Measurements from ENCODE around the gene NGF.

GRCh38 chr1:115283681-115284146 lies 54.3 kb downstream of the NGF start:
- TF ChIP-seq, protein P1, sequence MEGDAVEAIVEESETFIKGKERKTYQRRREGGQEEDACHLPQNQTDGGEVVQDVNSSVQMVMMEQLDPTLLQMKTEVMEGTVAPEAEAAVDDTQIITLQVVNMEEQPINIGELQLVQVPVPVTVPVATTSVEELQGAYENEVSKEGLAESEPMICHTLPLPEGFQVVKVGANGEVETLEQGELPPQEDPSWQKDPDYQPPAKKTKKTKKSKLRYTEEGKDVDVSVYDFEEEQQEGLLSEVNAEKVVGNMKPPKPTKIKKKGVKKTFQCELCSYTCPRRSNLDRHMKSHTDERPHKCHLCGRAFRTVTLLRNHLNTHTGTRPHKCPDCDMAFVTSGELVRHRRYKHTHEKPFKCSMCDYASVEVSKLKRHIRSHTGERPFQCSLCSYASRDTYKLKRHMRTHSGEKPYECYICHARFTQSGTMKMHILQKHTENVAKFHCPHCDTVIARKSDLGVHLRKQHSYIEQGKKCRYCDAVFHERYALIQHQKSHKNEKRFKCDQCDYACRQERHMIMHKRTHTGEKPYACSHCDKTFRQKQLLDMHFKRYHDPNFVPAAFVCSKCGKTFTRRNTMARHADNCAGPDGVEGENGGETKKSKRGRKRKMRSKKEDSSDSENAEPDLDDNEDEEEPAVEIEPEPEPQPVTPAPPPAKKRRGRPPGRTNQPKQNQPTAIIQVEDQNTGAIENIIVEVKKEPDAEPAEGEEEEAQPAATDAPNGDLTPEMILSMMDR (IDR thresholded peaks at IDR 0.05), result no peak
- TF ChIP-seq POLR2A (IDR thresholded peaks at IDR 0.05), result no peak

All from testis (tissue), 2 donors.